ENCODE results near the gene AP5S1. TPM values are rescaled to one million over a fixed set of nuclear protein-coding genes. Genes with fewer than 3 reads are reported as not detected.
"Not testable (repeated sequence)": the region's sequence is repeated elsewhere in the genome, so short reads cannot be mapped to it uniquely, and the experiment has no call there.

AP5S1 gene
- total RNA-seq, 1 donor from 2014 or later = 23.8 TPM

DNA sequence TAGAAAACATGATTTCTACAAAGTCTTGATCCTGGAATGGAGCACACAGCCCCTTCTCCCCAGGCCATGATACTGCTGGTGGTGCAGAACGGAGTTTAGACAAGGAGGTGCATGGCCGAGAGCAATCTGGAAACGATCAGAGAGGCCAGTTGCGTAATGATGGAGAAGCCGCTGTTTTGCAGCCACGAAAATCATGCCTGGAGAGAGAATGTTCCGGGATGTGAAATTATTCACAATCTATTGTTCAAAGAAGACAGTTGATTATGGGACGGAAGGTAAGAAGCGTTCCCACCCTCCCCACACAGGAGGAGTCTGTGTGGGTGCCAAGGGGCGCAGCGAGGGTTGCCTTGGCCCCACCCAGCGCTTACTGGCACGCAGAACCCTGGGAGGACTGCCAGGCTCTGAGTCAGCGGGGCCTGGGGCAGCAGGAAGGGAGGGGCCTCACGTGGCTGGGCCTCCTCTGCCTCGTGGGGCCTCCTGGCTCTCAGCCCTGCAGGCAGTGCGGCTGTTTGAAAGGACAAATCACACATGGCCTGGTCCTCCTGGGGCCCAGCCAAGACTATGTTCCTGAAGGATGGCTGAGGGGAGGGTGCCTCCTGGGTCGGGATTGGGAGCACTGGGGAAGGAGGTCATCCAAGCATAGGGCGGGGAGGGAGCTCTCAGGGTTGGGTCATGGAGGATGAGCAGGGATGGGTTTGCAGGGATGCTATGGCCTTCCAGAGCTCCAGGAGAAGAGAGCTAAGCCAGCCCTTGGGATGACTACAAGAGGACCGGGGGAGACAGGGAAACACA lies 8.7 kb upstream of the AP5S1 start:
- peak; percentile 99 for DNase-seq (ENCODE audit: low read depth)

DNA sequence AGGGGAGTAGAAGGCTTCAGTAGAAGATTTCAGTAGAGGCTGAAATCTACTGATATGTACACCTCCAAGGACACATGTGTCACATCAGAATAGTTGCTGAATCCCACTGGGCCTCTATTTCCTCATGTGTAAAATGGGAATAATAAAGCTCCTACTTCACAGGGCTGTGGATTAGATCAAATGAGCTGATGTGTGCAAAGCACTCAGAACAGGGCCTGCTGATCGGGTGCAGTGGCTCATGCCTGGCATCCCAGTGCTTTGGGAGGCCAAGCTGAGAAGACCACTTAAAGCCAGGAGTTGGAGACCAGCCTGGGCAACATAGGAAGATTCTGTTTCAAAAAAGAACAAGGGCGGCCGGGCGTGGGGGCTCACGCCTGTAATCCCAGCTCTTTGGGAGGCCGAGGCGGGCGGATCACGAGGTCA lies 8.1 kb upstream of the AP5S1 start:
- no peak for DNase-seq (ENCODE audit: low read depth)

DNA sequence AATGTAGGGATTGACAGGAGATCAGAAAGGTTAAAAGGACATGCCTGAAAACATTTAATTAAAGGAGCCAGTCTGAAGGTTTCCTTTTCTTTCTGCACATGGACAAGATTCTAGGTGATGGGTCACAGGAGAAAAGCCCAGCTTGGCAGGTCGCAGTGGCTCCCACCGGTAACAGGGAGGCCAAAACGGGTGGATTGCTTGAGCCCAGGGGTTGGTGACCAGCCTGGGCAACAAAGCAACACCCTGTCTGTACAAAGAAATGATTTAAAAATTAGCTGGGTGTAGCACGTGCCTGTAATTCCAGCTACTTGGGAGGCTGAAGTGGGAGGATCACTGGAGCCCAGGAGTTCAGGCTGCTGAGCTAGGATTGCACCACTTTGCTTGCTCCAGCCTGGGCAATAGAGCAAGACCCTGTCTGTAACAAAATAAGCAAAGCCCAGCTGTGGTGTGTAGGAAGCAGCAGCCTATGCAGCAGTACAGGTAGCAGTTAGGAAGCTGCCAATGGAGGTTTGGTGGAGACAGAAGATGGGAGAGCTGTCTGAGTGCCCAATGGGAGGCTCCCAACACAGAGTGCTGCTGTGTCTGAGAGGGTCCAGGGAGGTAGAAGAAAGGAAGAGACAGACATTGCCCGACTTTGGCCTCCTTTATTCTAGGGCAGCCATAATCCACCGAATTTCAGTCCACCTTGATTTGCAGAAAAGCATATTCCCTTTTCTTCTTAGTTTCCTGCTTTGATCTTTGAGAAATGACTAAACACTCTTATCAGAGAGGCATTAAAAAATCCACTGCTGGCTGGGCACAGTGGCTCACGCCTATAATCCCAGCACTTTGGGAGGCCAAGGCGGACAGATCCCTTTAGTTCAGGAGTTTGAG lies 7.1 kb upstream of the AP5S1 start:
- DNase-seq (ENCODE audit: low read depth) = no peak

DNA sequence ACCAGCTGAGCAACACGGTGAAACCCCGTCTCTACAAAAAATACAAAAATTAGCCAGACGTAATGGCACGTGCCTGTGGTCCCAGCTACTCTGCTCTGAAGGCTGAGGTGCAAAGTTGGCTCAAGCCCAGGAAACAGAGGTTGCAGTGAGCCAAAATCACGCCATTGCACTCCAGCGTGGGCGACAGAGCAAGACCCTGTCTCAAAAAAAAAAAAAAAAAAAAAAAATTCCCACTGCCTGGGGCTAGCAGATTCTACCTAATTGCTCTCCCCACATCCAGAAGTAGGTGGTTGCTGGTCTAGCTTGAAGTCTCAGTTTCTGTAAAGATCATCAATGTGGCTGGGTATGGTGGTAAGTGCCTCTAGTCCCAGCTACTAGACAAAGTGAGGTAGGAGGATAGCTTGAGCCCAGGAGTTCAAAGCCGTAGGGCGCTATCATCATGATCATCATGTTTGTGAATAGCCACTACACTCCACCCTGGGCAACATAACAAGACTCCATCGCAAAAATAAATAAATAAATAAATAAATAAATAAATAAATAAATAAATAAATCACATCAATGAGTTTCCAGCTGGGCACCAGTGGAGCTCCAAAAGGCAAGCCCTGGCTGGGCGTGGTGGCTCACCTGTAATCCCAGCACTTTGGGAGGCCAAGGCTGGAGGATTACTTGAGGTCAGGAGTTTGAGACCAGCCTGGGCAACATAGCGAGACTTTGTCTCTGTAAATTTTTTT lies 6.3 kb upstream of the AP5S1 start:
- DNase-seq (ENCODE audit: low read depth) = no peak

DNA sequence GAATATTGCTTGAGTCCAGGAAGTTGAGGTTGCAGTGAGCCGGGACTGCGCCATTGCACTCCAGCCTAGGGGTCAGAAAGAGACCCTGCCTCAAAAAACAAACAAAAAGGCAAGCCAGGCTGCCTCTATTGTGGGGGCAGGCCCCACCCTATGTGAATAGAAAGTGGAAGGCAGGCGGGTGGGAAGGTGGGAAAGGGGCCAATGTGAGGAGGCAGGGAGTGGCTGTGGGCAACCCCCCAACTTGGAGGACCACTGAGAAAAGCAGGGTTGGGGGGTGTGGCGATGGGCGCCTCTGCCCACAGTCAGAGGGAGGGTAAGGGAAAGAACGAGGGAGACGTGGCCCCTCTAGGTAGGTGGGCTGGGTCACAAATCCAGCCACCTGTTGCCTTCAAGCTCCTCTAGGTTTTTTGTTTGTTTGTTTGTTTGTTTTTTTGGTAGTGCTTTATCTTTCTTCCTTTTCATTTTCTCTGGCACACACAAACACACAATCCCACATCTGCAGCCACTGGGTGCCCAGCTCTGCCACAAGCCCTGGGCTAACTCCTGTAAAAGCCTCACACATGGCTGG lies 5.3 kb upstream of the AP5S1 start:
- DNase-seq (ENCODE audit: low read depth) = no peak

DNA sequence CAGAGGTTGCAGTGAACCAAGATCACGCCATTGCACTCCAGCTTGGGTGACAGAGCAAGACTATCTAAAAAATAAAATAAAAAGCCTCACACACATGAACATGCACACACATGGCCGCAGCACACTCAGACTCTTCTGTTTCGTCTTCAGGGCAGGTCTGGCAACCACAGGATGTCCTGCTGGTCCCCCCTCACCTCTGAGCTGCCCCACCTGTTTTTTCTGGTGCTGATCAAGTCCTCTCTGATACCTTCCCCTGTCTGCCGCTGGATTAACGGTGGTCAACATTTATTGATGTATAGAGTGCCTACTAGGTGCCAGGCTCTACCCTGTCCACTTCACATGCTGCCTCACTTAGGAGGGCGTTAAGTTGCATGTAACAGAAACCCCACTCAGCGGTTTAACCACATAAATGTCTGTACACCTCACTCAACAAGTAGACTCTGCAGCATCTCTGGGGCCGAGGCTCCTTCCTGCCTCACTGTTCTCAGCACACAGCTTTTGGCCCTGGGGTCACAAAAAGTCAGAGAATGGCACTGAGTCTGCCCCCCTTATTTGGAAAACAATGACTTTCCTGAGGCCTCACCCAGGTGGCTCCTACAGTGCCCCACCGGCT lies 4.5 kb upstream of the AP5S1 start:
- DNase-seq (ENCODE audit: low read depth) = no peak

DNA sequence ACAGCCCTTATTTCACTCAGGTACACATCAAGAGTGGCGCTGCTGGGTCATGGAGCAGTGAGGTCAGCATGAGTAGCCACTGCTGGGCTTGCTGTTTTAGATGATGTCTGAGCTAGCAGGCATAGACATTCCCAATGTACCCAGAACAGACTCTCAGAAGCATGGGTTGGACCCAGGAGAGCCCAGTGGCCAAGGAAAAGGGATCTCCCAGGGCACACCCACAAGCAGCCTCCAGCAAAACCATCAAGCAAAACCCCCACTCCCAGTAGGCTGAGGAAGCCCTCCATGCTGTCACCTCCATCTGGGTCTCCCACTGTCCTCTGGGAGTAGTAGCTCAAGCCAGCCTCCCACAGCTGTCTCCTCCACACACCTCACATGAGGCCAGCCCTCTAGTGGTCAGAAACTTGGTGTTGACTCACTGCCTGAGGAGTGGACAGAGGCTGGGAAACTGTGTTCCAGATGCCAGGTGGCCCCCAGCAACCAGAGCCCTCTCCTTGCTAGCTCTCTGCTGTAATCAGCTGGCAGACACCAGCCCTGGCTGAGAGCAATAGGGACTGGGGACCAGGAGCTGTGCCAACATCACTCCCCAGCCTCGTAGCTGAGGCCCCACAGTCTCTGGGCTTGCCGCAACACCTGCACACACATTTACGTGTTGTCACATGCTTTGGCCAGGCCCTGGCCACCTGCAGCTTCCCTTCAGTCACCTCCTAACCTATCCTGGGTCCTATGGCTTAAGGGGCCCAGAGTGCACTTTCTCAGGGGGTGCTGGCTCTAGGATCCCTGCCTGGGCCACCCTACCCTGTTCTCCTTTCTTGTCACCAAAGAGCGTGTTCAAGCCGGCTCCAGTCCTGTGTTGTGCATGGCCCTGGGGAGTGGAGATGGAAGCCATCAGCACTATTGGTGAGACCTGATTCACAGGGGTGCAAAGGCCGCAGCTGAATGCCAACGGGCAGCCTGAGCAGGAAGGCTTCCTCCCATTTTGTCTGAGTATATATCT lies 1.9 kb upstream of the AP5S1 start:
- peak; percentile 96 for DNase-seq (ENCODE audit: low read depth)

DNA sequence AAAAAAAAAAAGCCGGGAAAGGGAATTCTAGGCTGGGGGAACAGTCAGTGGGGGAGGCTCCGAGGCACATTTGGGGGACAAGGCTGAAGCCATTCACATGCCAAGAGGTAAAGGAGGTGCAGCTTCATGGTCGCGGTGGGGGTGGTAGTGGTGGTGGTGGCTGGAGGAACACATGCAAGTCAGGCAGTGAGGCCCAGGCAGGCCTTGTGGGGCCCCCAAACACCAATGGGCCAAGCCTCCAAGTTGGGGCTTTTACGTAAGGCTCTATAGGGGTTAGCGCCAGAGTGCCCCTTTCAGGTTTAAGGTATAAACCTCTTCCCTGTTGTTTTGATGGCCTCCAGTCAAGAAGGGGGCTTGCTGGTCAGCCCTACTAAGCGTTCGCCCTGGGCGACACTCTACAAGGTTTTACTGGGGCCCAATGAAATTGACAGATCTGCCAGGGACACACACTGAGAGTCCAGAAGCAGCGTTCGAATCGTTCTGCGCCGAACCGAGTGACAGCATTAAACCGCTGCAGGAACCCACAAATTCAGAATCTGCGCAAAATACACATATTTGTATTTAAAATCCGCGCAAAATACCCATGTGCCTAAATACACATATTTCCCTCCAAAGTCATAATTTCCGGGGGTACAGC lies 818 bp upstream of the AP5S1 start:
- DNase-seq (ENCODE audit: low read depth) = no peak

DNA sequence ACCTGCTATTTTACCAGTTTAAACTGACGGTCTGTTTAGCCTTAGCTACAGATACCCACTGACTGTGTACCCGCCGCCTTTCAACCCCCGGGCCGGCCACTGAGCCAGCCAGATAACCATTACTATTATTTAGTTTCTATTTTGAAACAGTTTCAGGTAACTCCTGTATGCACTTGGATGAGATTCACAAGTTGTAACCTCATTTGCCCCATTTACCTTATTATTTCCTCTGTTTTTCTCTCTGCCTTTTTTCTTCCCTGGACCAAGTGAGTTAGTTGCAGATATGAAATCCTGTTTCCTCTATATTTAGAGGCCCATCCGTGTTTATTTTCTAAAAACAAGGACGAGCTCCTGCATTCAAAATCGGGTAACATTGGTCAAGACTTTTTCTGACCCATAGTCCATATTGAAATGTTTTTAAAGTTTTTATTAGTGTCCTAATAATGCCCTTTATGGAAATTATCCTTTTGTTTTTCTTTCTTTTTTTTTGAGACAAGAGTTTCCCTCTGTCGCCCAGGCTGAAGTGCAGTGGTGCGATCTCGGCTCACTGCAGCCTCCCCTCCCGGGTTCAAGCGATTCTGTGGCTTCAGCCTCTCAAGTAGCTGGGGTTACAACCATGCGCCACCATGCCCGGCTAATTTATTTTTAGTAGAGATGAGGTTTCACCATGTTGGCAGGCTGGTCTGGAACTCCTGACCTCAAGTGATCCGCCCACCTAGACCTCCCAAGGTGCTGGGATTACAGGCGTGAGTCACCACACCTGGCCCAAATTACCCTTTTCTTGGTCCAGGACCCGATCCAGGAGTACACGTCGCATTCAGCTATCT lies 767 bp downstream of the AP5S1 start:
- DNase-seq (ENCODE audit: low read depth) = peak; percentile 57

DNA sequence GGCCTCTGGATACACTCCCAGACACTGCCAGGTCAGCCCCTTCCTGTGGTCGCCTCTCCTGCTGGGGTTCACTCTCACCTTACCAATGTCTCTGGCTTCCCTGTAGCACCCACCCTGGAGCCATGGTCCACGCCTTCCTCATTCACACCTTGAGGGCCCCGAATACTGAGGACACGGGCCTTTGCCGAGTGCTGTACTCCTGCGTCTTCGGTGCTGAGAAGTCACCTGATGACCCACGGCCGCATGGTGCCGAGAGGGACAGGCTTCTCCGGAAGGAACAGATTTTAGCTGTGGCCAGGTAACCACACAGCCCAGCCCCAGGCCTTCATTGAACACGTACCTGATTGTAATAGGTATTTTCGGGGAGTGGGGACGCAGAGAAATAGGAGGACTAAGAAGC lies 1.6 kb downstream of the AP5S1 start:
- no peak for DNase-seq (ENCODE audit: low read depth)

DNA sequence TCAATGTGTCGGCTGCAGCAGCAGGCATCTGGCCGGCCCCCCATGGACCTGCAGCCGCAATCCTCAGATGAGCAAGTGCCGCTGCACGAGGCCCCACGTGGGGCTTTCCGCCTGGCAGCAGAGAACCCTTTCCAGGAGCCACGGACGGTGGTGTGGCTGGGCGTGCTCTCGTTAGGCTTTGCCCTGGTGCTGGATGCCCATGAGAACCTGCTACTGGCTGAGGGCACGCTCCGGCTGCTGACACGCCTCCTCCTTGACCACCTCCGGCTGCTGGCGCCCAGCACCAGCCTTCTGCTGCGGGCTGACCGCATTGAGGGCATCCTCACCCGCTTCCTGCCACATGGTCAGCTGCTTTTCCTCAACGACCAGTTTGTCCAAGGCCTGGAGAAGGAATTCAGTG lies 3.5 kb downstream of the AP5S1 start:
- no peak for DNase-seq (ENCODE audit: low read depth)

DNA sequence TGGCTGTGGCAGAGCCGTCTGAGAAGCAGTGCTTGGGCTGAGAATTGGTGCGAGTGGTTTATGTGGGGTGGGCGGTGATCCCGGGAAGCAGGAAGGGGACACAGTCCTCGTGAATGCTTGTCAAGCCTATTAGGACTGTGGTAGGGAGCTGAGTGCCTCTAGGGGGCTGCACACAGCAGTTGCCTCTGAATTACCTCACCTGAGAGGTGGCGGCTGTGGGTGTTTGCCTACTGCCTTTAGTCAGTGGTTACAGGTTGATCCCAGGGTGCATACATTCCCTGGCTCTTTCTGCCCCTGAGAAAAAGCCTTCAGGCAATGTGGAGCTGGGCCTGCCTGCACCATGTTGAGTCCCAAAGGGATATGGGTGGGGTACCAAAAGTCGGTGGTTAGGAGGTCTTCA lies 5.2 kb downstream of the AP5S1 start:
- no peak for DNase-seq (ENCODE audit: low read depth)

DNA sequence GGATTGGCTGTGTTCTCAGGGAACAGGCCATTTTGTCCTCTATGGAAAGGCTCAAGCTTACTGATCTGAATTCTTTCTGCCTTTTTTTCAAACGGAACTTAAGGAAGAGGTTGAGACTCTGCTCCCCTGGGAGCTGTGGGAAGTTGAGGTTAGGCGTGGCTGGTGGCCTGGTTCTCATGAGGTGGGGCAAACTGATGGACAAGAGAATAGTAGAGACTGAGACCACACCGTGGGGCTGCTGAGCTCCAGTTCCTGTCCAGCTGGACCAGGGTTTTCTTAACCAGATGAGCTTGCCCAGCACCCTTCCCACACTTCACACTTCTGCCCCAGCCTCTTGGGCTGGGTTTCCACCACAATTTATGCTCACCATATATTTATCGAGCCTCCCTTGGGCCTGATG lies 6.1 kb downstream of the AP5S1 start:
- DNase-seq (ENCODE audit: low read depth) = no peak

DNA sequence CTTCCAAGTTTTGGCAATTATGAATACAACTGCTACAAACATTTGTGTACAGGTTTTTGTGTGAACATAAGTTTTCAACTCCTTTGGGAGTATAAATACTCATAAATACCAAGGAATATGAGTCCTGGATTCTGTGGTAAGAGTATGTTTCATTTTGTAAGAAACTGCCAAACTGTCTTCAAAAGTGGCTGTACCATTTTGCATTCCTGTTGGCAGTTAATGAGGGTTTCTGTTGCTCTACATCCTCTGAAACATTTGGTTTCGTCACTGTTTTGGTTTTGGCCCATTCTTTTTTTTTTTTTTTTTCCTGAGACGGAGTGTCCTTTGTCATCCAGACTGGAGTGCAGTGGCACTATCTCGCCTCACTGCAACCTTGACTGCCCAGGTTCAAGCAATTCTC lies 8.5 kb downstream of the AP5S1 start:
- DNase-seq (ENCODE audit: low read depth) = no peak

DNA sequence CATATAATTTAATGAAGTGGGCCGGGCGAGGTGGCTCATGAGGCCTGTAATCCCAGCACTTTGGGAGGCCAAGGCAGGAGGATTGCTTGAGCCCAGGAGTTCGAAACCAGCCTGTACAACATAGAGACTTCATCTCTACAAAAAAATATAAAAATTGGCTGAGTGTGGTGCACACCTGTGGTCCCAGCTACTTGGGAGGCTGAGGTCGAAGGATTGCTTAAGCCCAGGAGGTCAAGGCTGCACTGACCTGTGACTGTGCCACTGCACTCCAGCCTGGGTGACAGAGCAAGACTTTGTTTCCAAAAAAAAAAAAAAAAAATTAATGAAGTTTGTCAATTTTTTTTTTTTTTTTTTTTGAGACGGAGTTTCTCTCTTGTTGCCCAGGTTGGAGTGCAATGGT lies 9.5 kb downstream of the AP5S1 start:
- DNase-seq (ENCODE audit: low read depth) = not testable (repeated sequence)

DNA sequence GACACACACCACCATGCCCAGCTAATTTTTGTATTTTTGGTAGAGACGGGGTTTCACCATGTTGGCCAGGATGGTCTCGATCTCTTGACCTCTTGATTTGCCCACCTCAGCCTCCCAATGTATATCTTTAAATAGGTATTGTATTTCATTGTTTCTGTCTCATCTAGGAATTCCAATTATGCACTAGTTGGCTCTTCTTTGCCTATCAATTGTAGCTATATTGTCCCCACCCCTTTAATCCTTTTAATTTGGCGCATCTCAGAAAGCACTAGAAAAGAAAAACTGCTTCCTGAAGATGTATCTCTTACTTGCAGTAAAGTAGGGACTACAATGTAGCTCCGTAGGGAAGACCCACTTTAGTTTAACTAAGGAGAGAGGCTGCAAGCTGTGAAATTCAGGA lies 15.8 kb downstream of the AP5S1 start:
- DNase-seq (ENCODE audit: low read depth) = no peak

DNA sequence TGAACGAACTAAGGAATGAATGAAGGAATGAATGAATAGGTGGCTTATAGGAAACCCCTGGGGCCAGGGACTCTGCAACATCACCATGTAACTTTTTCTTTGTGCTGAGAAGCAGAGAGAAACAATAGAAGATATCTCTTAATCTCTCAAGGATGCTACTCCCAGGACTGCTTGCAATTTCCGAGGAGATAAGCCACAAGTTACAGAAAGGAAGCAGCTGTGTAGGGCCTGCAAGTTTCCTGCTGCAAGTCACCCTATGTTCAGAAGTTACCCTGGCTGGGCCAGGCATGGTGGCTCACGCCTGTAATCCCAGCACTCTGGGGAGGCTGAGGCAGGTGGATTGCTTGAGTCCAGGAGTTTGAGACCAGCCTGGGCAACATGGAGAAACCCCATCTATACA lies 19.0 kb downstream of the AP5S1 start:
- no peak for DNase-seq (ENCODE audit: low read depth)

DNA sequence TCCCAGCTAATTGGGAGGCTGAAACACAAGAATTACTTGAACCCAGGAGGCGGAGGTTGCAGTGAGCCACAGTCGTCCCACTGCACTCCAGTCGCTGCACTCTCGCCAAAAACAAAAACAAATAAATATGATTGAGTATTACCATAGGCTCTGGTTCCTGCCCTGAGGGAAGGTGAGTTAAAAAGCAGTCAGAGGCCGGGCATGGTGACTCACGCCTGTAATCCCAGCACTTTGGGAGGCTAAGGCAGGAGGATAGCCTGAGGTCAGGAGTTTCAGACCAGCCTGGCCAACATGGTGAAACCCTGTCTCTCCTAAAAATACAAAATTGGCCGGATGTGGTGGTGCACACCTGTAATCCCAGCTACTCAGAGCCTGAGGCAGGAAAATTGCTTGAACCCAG lies 19.9 kb downstream of the AP5S1 start:
- DNase-seq (ENCODE audit: low read depth) = not testable (repeated sequence)
